Embryonic facial prominence (tissue), 1 donor: Measurements from ENCODE around the gene PCCA.
"Not testable (repeated sequence)": the region's sequence is repeated elsewhere in the genome, so short reads cannot be mapped to it uniquely, and the experiment has no call there.

ENCODE experiments used
- DNase-seq: peaks from one replicate; pipeline ENCODE4 v3.0.0-alpha.2; 2016; ENCODE audit errors: extremely low spot score

PCCA gene

GRCh38 chr13:100088644-100089464, at the start of gene PCCA:
TSS of gene PCCA (plus strand) at chr13:100089093. CDS start at chr13:100089121, 28 bp downstream.
- DNase-seq = peak; percentile 68

GRCh38 chr13:100039740-100040139, 49.2 kb upstream of the PCCA start:
- DNase-seq = no peak

GRCh38 chr13:100040196-100040595, 48.7 kb upstream of the PCCA start:
- no peak for DNase-seq

- no peak for DNase-seq
These were observed 44.0 kb upstream of the PCCA start for GRCh38 chr13:100044936-100045335.

- no peak for DNase-seq
These were observed 43.5 kb upstream of the PCCA start for GRCh38 chr13:100045355-100045754.

- no peak for DNase-seq
These were observed 37.8 kb upstream of the PCCA start for GRCh38 chr13:100051070-100051469.

GRCh38 chr13:100059827-100060226, 29.1 kb upstream of the PCCA start:
- no peak for DNase-seq

- no peak for DNase-seq
These were observed 25.6 kb upstream of the PCCA start for GRCh38 chr13:100063333-100063732.

GRCh38 chr13:100063906-100064305, 25.0 kb upstream of the PCCA start:
- no peak for DNase-seq

GRCh38 chr13:100068133-100068931, 20.6 kb upstream of the PCCA start:
- no peak for DNase-seq

GRCh38 chr13:100069278-100069677, 19.6 kb upstream of the PCCA start:
- DNase-seq = no peak

- no peak for DNase-seq
These were observed 12.9 kb upstream of the PCCA start for GRCh38 chr13:100075700-100076587.

- not testable (repeated sequence) for DNase-seq
These were observed 9.9 kb upstream of the PCCA start for GRCh38 chr13:100079003-100079402.

GRCh38 chr13:100083401-100083800, 5.5 kb upstream of the PCCA start:
- not testable (repeated sequence) for DNase-seq

GRCh38 chr13:100088273-100088643, 635 bp upstream of the PCCA start:
- no peak for DNase-seq

GRCh38 chr13:100089465-100090032, 656 bp downstream of the PCCA start:
- no peak for DNase-seq

- no peak for DNase-seq
These were observed 2.0 kb downstream of the PCCA start for GRCh38 chr13:100090861-100091260.

- no peak for DNase-seq
These were observed 2.5 kb downstream of the PCCA start for GRCh38 chr13:100091391-100091790.

GRCh38 chr13:100092273-100092672, 3.4 kb downstream of the PCCA start:
- not testable (repeated sequence) for DNase-seq

GRCh38 chr13:100095498-100095897, 6.6 kb downstream of the PCCA start:
- no peak for DNase-seq

GRCh38 chr13:100096526-100096925, 7.6 kb downstream of the PCCA start:
- no peak for DNase-seq

- no peak for DNase-seq
These were observed 8.9 kb downstream of the PCCA start for GRCh38 chr13:100097821-100098220.
